ENCODE data around the gene LTB4R2. TPM values are rescaled to one million over a fixed set of nuclear protein-coding genes. Genes with fewer than 3 reads are reported as not detected.

LTB4R2 gene
- total and polyA plus RNA-seq, 2 of the 8 experiments (the other 6 are each of a cell fraction or from before 2014, with no cell fraction given): 5.3 to 6.7 TPM

GRCh38 chr14:24278424-24278823 lies 31.5 kb upstream of the LTB4R2 start (continued):
- TF ChIP-seq KDM1A (IDR thresholded peaks at IDR 0.05; ENCODE audit: borderline replicate concordance, low read length) (no peak), GABPA (IDR thresholded peaks at IDR 0.05; ENCODE audit: borderline replicate concordance, insufficient read depth, low read length) (no peak), NANOG (IDR thresholded peaks at IDR 0.05; ENCODE audit: insufficient read depth, low read depth, low read length, poor library complexity, severe bottlenecking) (no peak), MAFK (IDR thresholded peaks at IDR 0.05; ENCODE audit: low read depth, low read length) (no peak)
